GM19395 (cell line): ENCODE measurements around the gene C2CD2.

ENCODE experiments used
- ATAC-seq: cut with Tn5 transposase; IDR thresholded peaks from one replicate; pipeline ENCODE4 v1.9.1; 2021; ENCODE audit warnings: mild to moderate bottlenecking, moderate library complexity; ENCODE audit not compliant: unreplicated experiment

C2CD2 gene

DNA sequence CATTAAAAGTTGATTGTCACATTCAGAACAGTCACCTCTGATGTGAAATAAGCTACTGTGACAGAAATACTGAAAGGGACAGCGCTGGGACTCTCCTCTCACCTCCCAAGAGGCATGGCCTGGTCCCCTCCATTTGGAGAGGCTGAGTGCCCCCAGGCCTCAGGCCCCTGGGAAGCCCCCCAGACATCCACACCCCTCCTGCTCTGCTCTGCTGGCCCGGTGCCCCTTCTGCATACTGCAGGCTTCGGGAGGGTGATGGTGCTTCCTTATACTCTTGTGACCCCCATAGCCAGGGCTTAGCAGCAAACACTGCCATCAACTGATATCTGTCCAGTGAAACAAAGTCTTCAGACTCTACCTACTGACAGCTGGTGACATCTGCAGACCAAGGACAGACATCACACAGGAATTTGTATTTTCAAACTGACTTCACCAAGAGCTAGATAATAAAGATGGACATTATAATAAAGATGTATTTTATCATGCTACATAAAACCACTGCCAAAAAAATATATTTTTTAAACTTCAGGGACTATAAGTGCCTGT is 36.9 kb downstream of the C2CD2 start:
- no peak for ATAC-seq

DNA sequence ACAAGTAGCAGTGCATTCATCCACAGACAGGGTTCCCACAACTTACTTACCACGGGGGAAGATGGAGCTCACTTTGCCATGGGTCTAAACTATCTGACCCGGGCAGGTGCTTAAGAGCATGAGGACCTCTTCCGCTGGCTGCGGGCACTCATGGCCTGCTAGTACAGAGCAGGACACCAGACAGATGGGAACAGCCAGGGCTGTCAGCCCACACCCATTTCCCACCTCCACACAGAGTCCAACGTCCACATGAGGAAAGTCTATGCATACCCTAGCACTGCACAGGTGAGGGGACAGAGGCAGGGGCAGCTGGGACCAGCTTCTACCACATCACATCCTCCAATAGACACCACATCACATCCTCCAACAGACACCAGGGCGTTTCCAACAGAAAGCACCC is 38.9 kb downstream of the C2CD2 start:
- no peak for ATAC-seq

GRCh38 chr21:41914358-41914757 is 39.5 kb downstream of the C2CD2 start:
- no peak for ATAC-seq

- ATAC-seq = no peak
These were observed 40.6 kb downstream of the C2CD2 start for GRCh38 chr21:41913230-41913629.

- no peak for ATAC-seq
These were observed 45.0 kb downstream of the C2CD2 start for GRCh38 chr21:41908829-41909228.

GRCh38 chr21:41907496-41908258 is 46.1 kb downstream of the C2CD2 start:
- ATAC-seq = no peak

- no peak for ATAC-seq
These were observed 47.0 kb downstream of the C2CD2 start for GRCh38 chr21:41906770-41907169.

DNA sequence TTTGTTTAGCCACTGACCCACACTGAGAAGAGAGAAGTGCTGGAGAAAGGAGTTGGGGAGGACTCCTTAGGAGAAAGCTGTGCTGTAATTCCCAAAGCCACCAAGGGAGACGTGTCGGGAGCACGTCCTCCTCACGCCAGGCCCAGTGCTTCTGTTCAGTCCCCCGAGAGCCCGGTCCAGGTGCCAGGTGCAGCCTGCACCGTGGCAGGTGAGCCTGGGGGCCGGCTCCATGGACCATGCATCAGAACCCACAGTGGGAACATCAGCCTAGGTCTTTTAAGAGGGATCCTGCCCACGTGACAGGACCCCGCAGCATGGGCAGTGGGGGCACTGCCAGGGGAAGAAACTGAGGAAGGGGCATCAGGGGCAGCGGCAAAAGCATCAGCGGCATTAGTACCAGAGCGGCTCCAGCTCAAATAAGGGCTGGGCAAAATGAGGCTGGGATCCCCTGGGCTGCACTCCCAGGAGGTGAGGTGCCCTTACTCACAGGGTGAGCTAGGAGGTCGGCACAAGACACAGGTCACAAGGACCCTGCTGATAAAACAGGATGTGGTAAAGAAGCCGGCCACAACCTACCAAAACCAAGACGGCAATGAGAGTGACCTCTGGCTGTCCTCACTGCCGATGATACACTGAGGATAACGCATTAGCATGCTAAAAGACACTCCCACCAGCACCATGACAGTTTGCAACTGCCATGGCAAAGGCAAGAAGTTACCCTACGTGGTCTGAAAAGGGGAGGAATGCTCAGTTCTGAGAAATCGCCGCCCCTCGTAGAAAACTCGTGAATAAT is 50.1 kb downstream of the C2CD2 start:
- no peak for ATAC-seq

GRCh38 chr21:41902946-41903345 is 50.9 kb downstream of the C2CD2 start:
- ATAC-seq = no peak

- no peak for ATAC-seq
These were observed 52.0 kb downstream of the C2CD2 start for GRCh38 chr21:41901782-41902181.

GRCh38 chr21:41901099-41901498 is 52.7 kb downstream of the C2CD2 start:
- ATAC-seq = no peak

DNA sequence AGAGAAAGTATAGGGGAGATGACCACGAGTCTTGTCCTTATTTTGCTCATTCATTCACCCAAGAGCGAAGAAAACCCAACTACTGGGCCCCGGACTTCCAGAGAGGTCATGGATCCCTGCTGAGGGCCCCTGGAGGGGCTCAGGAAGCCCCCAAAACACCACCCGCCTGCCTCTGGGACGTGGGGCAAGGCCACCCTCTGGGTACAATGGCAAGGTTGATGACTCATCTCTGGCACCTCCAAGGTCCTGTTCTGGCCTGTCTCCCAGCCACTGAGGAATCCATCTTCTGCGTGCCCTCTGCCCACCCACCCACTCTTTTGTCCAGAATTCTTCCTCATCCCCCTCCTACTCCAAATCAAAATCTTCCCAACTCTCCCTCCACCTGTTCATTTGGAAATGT is 53.4 kb downstream of the C2CD2 start:
- no peak for ATAC-seq

GRCh38 chr21:41899426-41900202 is 54.2 kb downstream of the C2CD2 start:
- ATAC-seq = no peak

- ATAC-seq = no peak
These were observed 54.8 kb downstream of the C2CD2 start for GRCh38 chr21:41898998-41899397.

GRCh38 chr21:41897700-41898099 is 56.1 kb downstream of the C2CD2 start:
- ATAC-seq = no peak

- ATAC-seq = no peak
These were observed 56.7 kb downstream of the C2CD2 start for GRCh38 chr21:41897047-41897669.

DNA sequence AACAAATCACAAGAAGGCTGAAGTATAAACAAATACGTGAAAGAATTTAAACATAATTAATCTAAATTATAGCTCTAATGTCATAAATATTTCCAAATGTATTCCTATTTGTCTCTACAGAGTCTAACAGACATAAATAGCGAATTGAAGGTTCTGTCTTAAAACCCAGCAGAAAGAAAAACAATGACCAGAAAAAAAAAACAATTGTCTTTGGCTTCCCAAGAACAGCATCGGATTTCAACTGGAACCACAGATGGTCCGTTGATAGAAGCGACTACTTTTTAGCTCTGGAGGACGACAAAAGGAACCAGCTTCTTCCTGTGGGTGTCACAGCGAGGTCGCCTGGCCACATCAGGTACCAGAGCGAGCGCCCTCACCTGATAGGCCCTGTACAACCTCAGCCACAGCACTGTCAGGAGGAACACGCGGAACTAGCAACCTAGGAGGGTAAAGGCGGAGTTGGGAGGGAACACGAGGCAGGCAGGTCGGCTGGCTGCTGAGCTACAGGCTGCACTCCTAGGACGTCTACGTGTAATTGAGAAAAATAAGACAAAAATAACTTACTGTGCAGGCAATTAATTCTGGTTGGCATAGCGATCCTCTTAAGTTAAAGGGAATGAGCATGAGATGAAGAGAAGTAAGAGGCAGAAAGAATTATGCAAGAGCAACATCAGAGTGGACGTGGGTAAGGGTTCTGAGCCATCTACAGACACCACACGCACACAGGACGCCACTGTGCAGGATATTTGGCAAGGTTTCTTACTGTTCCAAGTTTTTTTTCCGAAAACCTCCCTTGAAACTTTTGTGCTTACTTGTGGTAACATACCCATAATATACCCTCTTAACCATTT is 58.0 kb downstream of the C2CD2 start:
- no peak for ATAC-seq

DNA sequence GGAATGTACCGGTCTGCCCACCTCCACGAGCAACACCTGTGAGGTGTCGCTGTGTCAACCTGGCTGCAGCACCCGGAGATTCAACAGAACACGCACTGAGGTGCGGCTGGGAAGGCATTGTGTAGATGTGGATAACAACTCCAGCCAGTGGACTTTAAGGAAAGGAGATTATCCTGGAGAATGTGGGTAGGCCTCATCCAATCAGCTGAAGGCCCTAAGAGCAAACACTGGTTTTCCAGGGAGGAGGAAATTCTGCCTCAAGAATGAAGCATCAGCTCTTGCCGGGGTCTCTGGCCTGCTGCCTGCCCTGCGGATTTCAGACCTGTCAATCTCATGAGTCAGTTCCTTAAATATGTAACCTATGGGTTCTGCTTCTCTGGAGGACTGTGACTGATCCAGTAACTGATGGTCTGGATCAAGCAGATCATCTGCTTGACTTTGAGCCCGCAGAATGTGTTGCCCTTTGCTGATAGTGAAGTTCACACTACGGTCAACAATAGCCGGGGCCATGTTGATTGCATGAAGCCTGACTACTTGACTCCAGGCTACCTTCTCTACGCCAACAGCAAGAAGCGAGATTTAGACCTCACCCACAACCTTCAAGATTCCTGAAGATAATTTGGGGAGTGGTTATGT is 58.8 kb downstream of the C2CD2 start:
- no peak for ATAC-seq

DNA sequence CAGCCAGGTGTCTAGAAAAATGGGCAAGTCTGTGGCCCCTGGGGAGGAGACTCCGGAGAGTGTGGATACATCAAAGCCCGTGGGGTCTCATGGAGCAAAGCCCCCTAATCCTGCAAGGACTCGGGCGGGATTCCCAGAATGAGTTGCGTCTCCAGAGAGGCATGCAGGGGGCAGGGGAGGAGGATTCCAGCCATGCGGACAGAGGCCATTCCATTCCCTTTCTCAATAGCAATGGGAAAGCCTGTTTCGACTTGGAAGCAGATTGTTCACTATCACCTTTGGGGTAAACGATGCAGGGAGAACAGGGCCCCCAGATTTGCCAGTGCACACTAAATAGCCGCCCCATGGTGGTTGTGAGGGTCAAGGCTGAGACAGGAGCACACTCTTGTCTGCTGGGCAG is 59.3 kb downstream of the C2CD2 start:
- ATAC-seq = no peak
